ENCODE measurements around the gene BCL2L1.

The BCL2L1 gene

GRCh38 chr20:31706607-31707257 is 15.9 kb downstream of the BCL2L1 start:
- Histone ChIP-seq H3K4me3 (ENCODE audit: low read depth in 1 of 2, low read length in 1 of 2) (no peak overlapping the region), H3K27ac (peak overlapping the region; percentile 74), H3K9me3 (no peaks in the 10 kb centered on the region), H3K36me3 (peaks cover 32% of the 10 kb centered on the region), H3K4me1 (ENCODE audit: control insufficient read depth in 1 of 2, insufficient read depth in 1 of 2, low read depth in 1 of 2, low read length in 1 of 2) (peaks cover 42 to 45% of the 10 kb centered on the region in 2 experiments), H3K27me3 (no peaks in the 10 kb centered on the region)
- no peak for TF ChIP-seq CTCF (IDR thresholded peaks at IDR 0.05)

- no peak for TF ChIP-seq CTCF (IDR thresholded peaks at IDR 0.05)
- Histone ChIP-seq H3K27ac (peak overlapping the region; percentile 74), H3K27me3 (no peaks in the 10 kb centered on the region), H3K4me1 (ENCODE audit: control insufficient read depth in 1 of 2, insufficient read depth in 1 of 2, low read depth in 1 of 2, low read length in 1 of 2) (peaks cover 42 to 45% of the 10 kb centered on the region in 2 experiments), H3K4me3 (ENCODE audit: low read depth in 1 of 2, low read length in 1 of 2) (no peak overlapping the region), H3K9me3 (no peaks in the 10 kb centered on the region), H3K36me3 (peaks cover 24% of the 10 kb centered on the region)
Measured at GRCh38 chr20:31705598-31706597, 16.8 kb downstream of the BCL2L1 start.

GRCh38 chr20:31705191-31705590 is 17.5 kb downstream of the BCL2L1 start:
- Histone ChIP-seq H3K4me1 (ENCODE audit: control insufficient read depth in 1 of 2, insufficient read depth in 1 of 2, low read depth in 1 of 2, low read length in 1 of 2) (peaks cover 42 to 45% of the 10 kb centered on the region in 2 experiments), H3K9me3 (no peaks in the 10 kb centered on the region), H3K27me3 (no peaks in the 10 kb centered on the region), H3K4me3 (ENCODE audit: low read depth in 1 of 2, low read length in 1 of 2) (no peak overlapping the region), H3K27ac (peak overlapping the region; percentile 74), H3K36me3 (peaks cover 18% of the 10 kb centered on the region)
- no peak for TF ChIP-seq CTCF (IDR thresholded peaks at IDR 0.05)

DNA sequence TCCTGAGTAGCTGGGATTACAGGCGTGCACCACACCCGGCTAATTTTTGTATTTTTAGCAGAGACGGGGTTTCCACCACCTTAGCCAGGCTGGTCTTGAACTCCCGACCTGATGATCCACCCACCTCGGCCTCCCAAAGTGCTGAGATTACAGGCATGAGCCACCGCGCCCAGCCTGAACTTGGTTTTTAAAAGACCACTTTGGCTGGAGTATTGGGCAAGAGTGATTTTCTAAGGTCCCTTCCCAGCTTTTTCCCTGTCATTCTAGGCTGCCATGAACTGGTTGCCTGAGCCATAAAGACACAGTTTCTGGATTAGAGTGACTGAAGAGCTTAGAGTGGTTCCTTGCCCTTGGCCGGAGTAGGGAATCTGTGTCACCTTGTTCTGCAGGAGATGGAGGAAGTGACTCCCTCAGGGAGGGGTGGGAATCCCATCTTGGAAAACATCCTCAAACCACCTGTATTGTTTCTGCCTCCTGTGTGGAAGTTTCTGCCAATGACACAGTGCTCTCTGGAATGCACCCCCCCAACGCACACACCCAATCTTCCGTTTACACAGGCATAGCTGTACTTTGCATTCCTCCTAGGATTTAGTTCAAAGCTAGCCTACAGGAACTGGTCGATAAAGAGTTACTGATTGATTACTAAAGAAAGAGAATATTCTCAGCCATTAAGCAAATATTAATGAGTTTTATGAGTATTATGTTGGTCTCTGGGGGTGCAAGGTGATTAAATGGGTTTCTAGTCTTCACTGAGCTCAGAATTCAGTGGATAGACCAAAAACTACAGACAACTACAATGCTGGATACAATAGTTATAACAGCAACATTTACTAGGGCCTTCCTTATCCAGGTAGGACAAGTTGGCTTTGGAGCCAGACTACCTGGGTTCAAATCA is 18.2 kb downstream of the BCL2L1 start:
- TF ChIP-seq CTCF (IDR thresholded peaks at IDR 0.05), result no peak
- Histone ChIP-seq H3K36me3 (peaks cover 19% of the 10 kb centered on the region), H3K4me1 (ENCODE audit: control insufficient read depth in 1 of 2, insufficient read depth in 1 of 2, low read depth in 1 of 2, low read length in 1 of 2) (peaks cover 45 to 47% of the 10 kb centered on the region in 2 experiments), H3K9me3 (no peaks in the 10 kb centered on the region), H3K4me3 (ENCODE audit: low read depth in 1 of 2, low read length in 1 of 2) (no peak overlapping the region), H3K27me3 (no peaks in the 10 kb centered on the region), H3K27ac (peak overlapping the region; percentile 74)

DNA sequence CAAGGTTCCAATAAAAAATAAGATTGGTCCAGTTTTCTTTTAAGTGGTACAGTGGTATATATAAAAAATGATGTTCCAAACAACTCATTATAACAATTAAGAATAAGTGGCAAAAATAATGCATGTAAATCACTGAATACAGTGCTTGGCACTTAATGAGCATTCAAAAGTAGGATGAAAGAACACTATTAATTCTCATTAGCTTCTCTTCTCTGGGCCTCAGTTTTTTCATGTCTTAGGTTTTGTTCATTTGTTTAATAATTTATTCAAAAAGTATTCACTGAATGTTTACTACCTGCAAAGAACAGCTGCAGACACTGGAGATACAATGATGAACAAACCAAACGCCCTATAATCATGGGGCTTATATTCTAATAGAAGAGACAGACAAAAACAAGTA is 21.1 kb downstream of the BCL2L1 start:
- Histone ChIP-seq H3K4me1 (ENCODE audit: control insufficient read depth in 1 of 2, insufficient read depth in 1 of 2, low read depth in 1 of 2, low read length in 1 of 2) (peaks cover 28% of the 10 kb centered on the region in 2 experiments), H3K4me3 (ENCODE audit: low read depth in 1 of 2, low read length in 1 of 2) (no peak overlapping the region), H3K9me3 (no peaks in the 10 kb centered on the region), H3K36me3 (peaks cover 13% of the 10 kb centered on the region), H3K27me3 (no peaks in the 10 kb centered on the region), H3K27ac (no peak overlapping the region)
- no peak for TF ChIP-seq CTCF (IDR thresholded peaks at IDR 0.05)

All from neutrophil (primary cell).